SK-N-MC (cell line): ENCODE measurements around the gene ACSS3.

Experiments
- EZH2 ChIP-seq: fragments of 200-600 bp; sonication (generic); IDR thresholded peaks from one replicate; pipeline ENCODE4 v1.6.1; 2017; ENCODE audit warnings: antibody characterized with exemption
- POLR2AphosphoS5 ChIP-seq: IDR thresholded peaks from 2 replicates; pipeline ENCODE4 v1.6.1; 2012; ENCODE audit warnings: mild to moderate bottlenecking, low read depth, low read length, borderline replicate concordance

DNA sequence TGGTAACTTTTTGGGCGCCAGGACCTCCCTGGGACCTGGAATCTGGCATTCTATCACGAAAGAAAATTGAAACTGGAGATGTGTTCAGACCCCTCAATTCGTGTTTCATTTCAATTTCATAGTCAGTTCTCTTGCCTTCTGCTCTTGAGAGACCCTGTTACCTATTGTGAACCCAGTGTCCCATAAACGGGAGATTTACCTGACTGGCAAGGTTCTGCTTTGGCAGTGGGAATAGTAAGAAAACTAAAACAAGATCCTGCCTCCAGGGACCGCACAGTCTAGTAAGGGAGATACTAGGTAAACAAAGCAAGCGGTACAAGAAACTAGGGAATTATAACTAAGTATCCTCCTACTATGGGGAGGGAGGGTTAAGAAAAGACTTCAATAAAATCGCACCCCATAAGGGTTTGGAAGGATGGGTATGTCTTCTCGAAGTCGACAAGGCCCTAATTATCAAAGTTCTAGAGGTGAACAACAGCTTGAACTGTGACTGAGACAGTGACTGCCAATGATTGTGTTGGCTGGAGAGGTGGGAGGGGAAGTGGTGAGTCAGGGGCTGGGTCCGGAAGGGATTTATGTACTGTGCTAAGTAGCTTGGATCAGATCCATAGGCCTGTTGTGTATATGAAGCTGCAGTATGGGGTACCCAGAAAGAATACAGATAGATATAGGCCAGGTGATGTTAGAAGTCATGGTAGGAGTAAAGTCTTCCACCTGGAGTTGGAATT, 754 bp downstream of the ACSS3 start:
- TF ChIP-seq EZH2 (no peak), POLR2AphosphoS5 (no peak)
